Measurements from ENCODE around the gene METTL21C.

Gene METTL21C

GRCh38 chr13:102721800-102722231 is 27.0 kb upstream of the METTL21C start:
- TF ChIP-seq CTCF (IDR thresholded peaks at IDR 0.05; ENCODE audit: insufficient read depth, low read length, poor library complexity, severe bottlenecking), result no peak
- Histone ChIP-seq H3K27me3 (replicated peaks; ENCODE audit: control insufficient read depth, insufficient read depth, low read length) (no peaks in the 10 kb centered on the region), H3K36me3 (ENCODE audit: control insufficient read depth, insufficient read depth, low read length) (no peaks in the 10 kb centered on the region), H3K4me3 (replicated peaks; ENCODE audit: low read depth, low read length) (no peak overlapping the region)
- no peak for DNase-seq (ENCODE audit: extremely low read depth, insufficient read length)

DNA sequence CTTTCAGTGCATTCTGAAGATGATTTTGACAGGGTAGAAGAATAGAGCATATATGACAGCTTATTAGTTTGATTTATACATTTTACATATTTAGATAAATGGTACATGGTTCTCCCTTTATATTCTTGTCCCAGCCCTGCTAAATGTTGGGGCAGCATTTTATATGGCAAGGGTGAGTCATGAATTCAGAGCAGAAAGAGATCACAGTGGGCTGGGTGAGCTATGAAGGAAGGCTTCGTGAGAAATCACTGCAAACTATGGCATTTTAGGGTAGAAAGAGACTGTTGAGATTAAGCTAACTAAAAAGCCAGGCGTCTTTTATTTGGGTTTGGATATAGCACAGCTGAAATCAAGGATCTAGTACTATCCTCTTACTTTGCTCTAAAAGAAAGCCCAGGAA is 23.9 kb upstream of the METTL21C start:
- Histone ChIP-seq H3K36me3 (ENCODE audit: control insufficient read depth, insufficient read depth, low read length) (no peaks in the 10 kb centered on the region), H3K4me3 (replicated peaks; ENCODE audit: low read depth, low read length) (no peak overlapping the region), H3K27me3 (replicated peaks; ENCODE audit: control insufficient read depth, insufficient read depth, low read length) (no peaks in the 10 kb centered on the region)
- DNase-seq (ENCODE audit: extremely low read depth, insufficient read length), result no peak
- TF ChIP-seq CTCF (IDR thresholded peaks at IDR 0.05; ENCODE audit: insufficient read depth, low read length, poor library complexity, severe bottlenecking), result no peak

GRCh38 chr13:102715447-102715846 is 20.6 kb upstream of the METTL21C start:
- no peak for TF ChIP-seq CTCF (IDR thresholded peaks at IDR 0.05; ENCODE audit: insufficient read depth, low read length, poor library complexity, severe bottlenecking)
- Histone ChIP-seq H3K4me3 (replicated peaks; ENCODE audit: low read depth, low read length) (no peak overlapping the region), H3K36me3 (ENCODE audit: control insufficient read depth, insufficient read depth, low read length) (no peaks in the 10 kb centered on the region), H3K27me3 (replicated peaks; ENCODE audit: control insufficient read depth, insufficient read depth, low read length) (no peaks in the 10 kb centered on the region)
- no peak for DNase-seq (ENCODE audit: extremely low read depth, insufficient read length)

DNA sequence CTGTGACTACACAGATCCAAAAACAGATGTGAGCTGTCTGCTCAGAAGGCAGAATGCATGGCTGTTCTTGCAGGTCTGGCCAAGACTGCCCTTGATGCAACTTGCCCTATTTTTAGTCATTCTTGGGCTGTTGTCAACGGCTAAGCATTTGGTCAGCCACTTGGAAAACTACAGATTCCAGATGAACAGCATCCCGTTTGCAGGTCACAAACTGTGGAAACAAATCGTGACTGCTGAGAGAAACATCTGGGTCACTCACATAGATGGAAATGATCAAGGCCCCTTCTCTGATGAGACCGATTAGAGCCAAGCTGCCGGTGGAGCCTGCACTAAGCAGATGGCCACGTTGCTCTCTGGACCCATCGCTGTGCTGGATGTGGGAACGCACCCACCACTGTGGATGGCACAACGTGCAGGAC is 15.4 kb upstream of the METTL21C start:
- Histone ChIP-seq H3K4me3 (replicated peaks; ENCODE audit: low read depth, low read length) (no peak overlapping the region), H3K36me3 (ENCODE audit: control insufficient read depth, insufficient read depth, low read length) (no peaks in the 10 kb centered on the region), H3K27me3 (replicated peaks; ENCODE audit: control insufficient read depth, insufficient read depth, low read length) (no peaks in the 10 kb centered on the region; the same call in 1 of the 2 replicates)
- DNase-seq (ENCODE audit: extremely low read depth, insufficient read length), result no peak
- TF ChIP-seq CTCF (IDR thresholded peaks at IDR 0.05; ENCODE audit: insufficient read depth, low read length, poor library complexity, severe bottlenecking), result no peak

- TF ChIP-seq CTCF (IDR thresholded peaks at IDR 0.05; ENCODE audit: insufficient read depth, low read length, poor library complexity, severe bottlenecking), result no peak
- Histone ChIP-seq H3K4me3 (replicated peaks; ENCODE audit: low read depth, low read length) (no peak overlapping the region), H3K27me3 (replicated peaks; ENCODE audit: control insufficient read depth, insufficient read depth, low read length) (no peaks in the 10 kb centered on the region; the same call in 1 of the 2 replicates), H3K36me3 (ENCODE audit: control insufficient read depth, insufficient read depth, low read length) (no peaks in the 10 kb centered on the region)
- DNase-seq (ENCODE audit: extremely low read depth, insufficient read length), result no peak
These were observed 14.7 kb upstream of the METTL21C start for GRCh38 chr13:102709536-102709935.

- no peak for TF ChIP-seq CTCF (IDR thresholded peaks at IDR 0.05; ENCODE audit: insufficient read depth, low read length, poor library complexity, severe bottlenecking)
- DNase-seq (ENCODE audit: extremely low read depth, insufficient read length), result no peak
- no peaks in the 10 kb centered on the region; the same call in 1 of the 2 replicates for H3K27me3 ChIP-seq (replicated peaks; ENCODE audit: control insufficient read depth, insufficient read depth, low read length)
- H3K36me3 ChIP-seq (ENCODE audit: control insufficient read depth, insufficient read depth, low read length), result no peaks in the 10 kb centered on the region
- H3K4me3 ChIP-seq (replicated peaks; ENCODE audit: low read depth, low read length), result no peak overlapping the region
These were observed 14.1 kb upstream of the METTL21C start for GRCh38 chr13:102708991-102709390.

All from GM06990 (cell line).